Measurements from ENCODE around the gene EPS8L3. TPM values are rescaled to one million over a fixed set of nuclear protein-coding genes. Genes with fewer than 3 reads are reported as not detected.
"Not testable (repeated sequence)": the region's sequence is repeated elsewhere in the genome, so short reads cannot be mapped to it uniquely, and the experiment has no call there.

EPS8L3 gene
- total and polyA plus RNA-seq, 4 donors: 0.17 TPM; not detected in 3

GRCh38 chr1:109772658-109773202 lies 9.0 kb upstream of the EPS8L3 start:
- no peak overlapping the region for H3K4me3 ChIP-seq (ENCODE audit: low read depth, low read length)
- H3K36me3 ChIP-seq (ENCODE audit: control insufficient read depth, insufficient read depth, low read length): no peaks in the 10 kb centered on the region
- H3K27me3 ChIP-seq (ENCODE audit: control insufficient read depth, insufficient read depth, low read length): no peaks in the 10 kb centered on the region
- no peaks in the 10 kb centered on the region for H3K9me3 ChIP-seq (ENCODE audit: control insufficient read depth, insufficient read depth, low read length)
- no peak overlapping the region for H3K27ac ChIP-seq (ENCODE audit: low read depth, low read length)
- WGBS (ENCODE audit: insufficient coverage): 90% methylated on average over 6 of the region's 6 CpGs
- DNase-seq (ENCODE audit: low read depth in 4 of 6, low spot score in 6 of 6): no peak
- H3K4me1 ChIP-seq (ENCODE audit: control insufficient read depth, insufficient read depth, low read length): peaks cover 63% of the 10 kb centered on the region

GRCh38 chr1:109771712-109772657 lies 8.3 kb upstream of the EPS8L3 start:
- Histone ChIP-seq H3K9me3 (ENCODE audit: control insufficient read depth, insufficient read depth, low read length) (no peaks in the 10 kb centered on the region), H3K4me1 (ENCODE audit: control insufficient read depth, insufficient read depth, low read length) (peaks cover 60% of the 10 kb centered on the region), H3K4me3 (ENCODE audit: low read depth, low read length) (no peak overlapping the region), H3K36me3 (ENCODE audit: control insufficient read depth, insufficient read depth, low read length) (no peaks in the 10 kb centered on the region), H3K27me3 (ENCODE audit: control insufficient read depth, insufficient read depth, low read length) (no peaks in the 10 kb centered on the region), H3K27ac (ENCODE audit: low read depth, low read length) (peak overlapping the region; percentile 61)
- no peak for DNase-seq (ENCODE audit: low read depth in 4 of 6, low spot score in 6 of 6)
- 87% methylated on average over 8 of the region's 10 CpGs for WGBS (ENCODE audit: insufficient coverage)

- H3K4me1 ChIP-seq (ENCODE audit: control insufficient read depth, insufficient read depth, low read length): peaks cover 57% of the 10 kb centered on the region
- DNase-seq (ENCODE audit: low read depth in 4 of 6, low spot score in 6 of 6): peak in 5 of 6 donors; percentile 57 to 90 (median 70)
- peak overlapping the region; percentile 67 for H3K27ac ChIP-seq (ENCODE audit: low read depth, low read length)
- H3K9me3 ChIP-seq (ENCODE audit: control insufficient read depth, insufficient read depth, low read length): no peaks in the 10 kb centered on the region
- H3K27me3 ChIP-seq (ENCODE audit: control insufficient read depth, insufficient read depth, low read length): no peaks in the 10 kb centered on the region
- 71% methylated on average over 7 of the region's 11 CpGs for WGBS (ENCODE audit: insufficient coverage)
- H3K4me3 ChIP-seq (ENCODE audit: low read depth, low read length): no peak overlapping the region
- H3K36me3 ChIP-seq (ENCODE audit: control insufficient read depth, insufficient read depth, low read length): no peaks in the 10 kb centered on the region
Observed at GRCh38 chr1:109770331-109771095, 6.8 kb upstream of the EPS8L3 start.

- WGBS (ENCODE audit: insufficient coverage): 87% methylated on average over 11 of the region's 11 CpGs
- H3K36me3 ChIP-seq (ENCODE audit: control insufficient read depth, insufficient read depth, low read length): no peaks in the 10 kb centered on the region
- peaks cover 57% of the 10 kb centered on the region for H3K4me1 ChIP-seq (ENCODE audit: control insufficient read depth, insufficient read depth, low read length)
- no peak overlapping the region for H3K27ac ChIP-seq (ENCODE audit: low read depth, low read length)
- H3K4me3 ChIP-seq (ENCODE audit: low read depth, low read length): no peak overlapping the region
- no peaks in the 10 kb centered on the region for H3K27me3 ChIP-seq (ENCODE audit: control insufficient read depth, insufficient read depth, low read length)
- no peak for DNase-seq (ENCODE audit: low read depth in 4 of 6, low spot score in 6 of 6)
- H3K9me3 ChIP-seq (ENCODE audit: control insufficient read depth, insufficient read depth, low read length): no peaks in the 10 kb centered on the region
Observed at GRCh38 chr1:109769330-109770078, 5.8 kb upstream of the EPS8L3 start.

GRCh38 chr1:109768820-109769219 lies 5.1 kb upstream of the EPS8L3 start:
- Histone ChIP-seq H3K27ac (ENCODE audit: low read depth, low read length) (no peak overlapping the region), H3K4me3 (ENCODE audit: low read depth, low read length) (no peak overlapping the region), H3K9me3 (ENCODE audit: control insufficient read depth, insufficient read depth, low read length) (no peaks in the 10 kb centered on the region), H3K36me3 (ENCODE audit: control insufficient read depth, insufficient read depth, low read length) (no peaks in the 10 kb centered on the region), H3K27me3 (ENCODE audit: control insufficient read depth, insufficient read depth, low read length) (no peaks in the 10 kb centered on the region), H3K4me1 (ENCODE audit: control insufficient read depth, insufficient read depth, low read length) (peaks cover 54% of the 10 kb centered on the region)
- peak in 1 of 6 donors; percentile 39 for DNase-seq (ENCODE audit: low read depth in 4 of 6, low spot score in 6 of 6)
- 69% methylated on average over 7 of the region's 7 CpGs for WGBS (ENCODE audit: insufficient coverage)

- DNase-seq (ENCODE audit: low read depth in 4 of 6, low spot score in 6 of 6): no peak
- H3K27ac ChIP-seq (ENCODE audit: low read depth, low read length): no peak overlapping the region
- no peaks in the 10 kb centered on the region for H3K9me3 ChIP-seq (ENCODE audit: control insufficient read depth, insufficient read depth, low read length)
- no peaks in the 10 kb centered on the region for H3K27me3 ChIP-seq (ENCODE audit: control insufficient read depth, insufficient read depth, low read length)
- no peak overlapping the region for H3K4me3 ChIP-seq (ENCODE audit: low read depth, low read length)
- H3K4me1 ChIP-seq (ENCODE audit: control insufficient read depth, insufficient read depth, low read length): peaks cover 54% of the 10 kb centered on the region
- 70% methylated on average over 2 of the region's 2 CpGs for WGBS (ENCODE audit: insufficient coverage)
- H3K36me3 ChIP-seq (ENCODE audit: control insufficient read depth, insufficient read depth, low read length): no peaks in the 10 kb centered on the region
Observed at GRCh38 chr1:109768335-109768650, 4.6 kb upstream of the EPS8L3 start.

GRCh38 chr1:109767637-109768334 lies 4.1 kb upstream of the EPS8L3 start:
- Histone ChIP-seq H3K9me3 (ENCODE audit: control insufficient read depth, insufficient read depth, low read length) (no peaks in the 10 kb centered on the region), H3K4me3 (ENCODE audit: low read depth, low read length) (no peak overlapping the region), H3K36me3 (ENCODE audit: control insufficient read depth, insufficient read depth, low read length) (no peaks in the 10 kb centered on the region), H3K4me1 (ENCODE audit: control insufficient read depth, insufficient read depth, low read length) (peaks cover 49% of the 10 kb centered on the region), H3K27me3 (ENCODE audit: control insufficient read depth, insufficient read depth, low read length) (no peaks in the 10 kb centered on the region), H3K27ac (ENCODE audit: low read depth, low read length) (no peak overlapping the region)
- no peak for DNase-seq (ENCODE audit: low read depth in 4 of 6, low spot score in 6 of 6)
- 88% methylated on average over 10 of the region's 10 CpGs for WGBS (ENCODE audit: insufficient coverage)

GRCh38 chr1:109766991-109767636 lies 3.4 kb upstream of the EPS8L3 start:
- not testable (repeated sequence) for H3K4me3 ChIP-seq (ENCODE audit: low read depth, low read length); H3K27me3 ChIP-seq (ENCODE audit: control insufficient read depth, insufficient read depth, low read length); H3K9me3 ChIP-seq (ENCODE audit: control insufficient read depth, insufficient read depth, low read length); H3K27ac ChIP-seq (ENCODE audit: low read depth, low read length); H3K36me3 ChIP-seq (ENCODE audit: control insufficient read depth, insufficient read depth, low read length)
- DNase-seq (ENCODE audit: low read depth in 4 of 6, low spot score in 6 of 6): peak in 1 of 6 donors; percentile 11
- 76% methylated on average over 12 of the region's 17 CpGs for WGBS (ENCODE audit: insufficient coverage)
- H3K4me1 ChIP-seq (ENCODE audit: control insufficient read depth, insufficient read depth, low read length): peaks cover 43% of the 10 kb centered on the region
